AG04449 (cell line): ENCODE measurements around the gene OR52A5.
"Not testable (repeated sequence)": the region's sequence is repeated elsewhere in the genome, so short reads cannot be mapped to it uniquely, and the experiment has no call there.

ENCODE experiments used
- CTCF ChIA-PET: fragments of 350-600 bp; formaldehyde crosslinking; extraction: SDS; loops from one replicate; lab custom pipeline; 2021; ENCODE audit warnings: antibody characterized with exemption; lab: Yijun Ruan, JAX
- POLR2A ChIA-PET: fragments of 400-600, 350-600 bp; formaldehyde crosslinking; extraction: SDS; loops from one replicate; lab custom pipeline; 2020; ENCODE audit warnings: antibody characterized with exemption, inconsistent platforms; lab: Yijun Ruan, JAX
- DNase-seq: peaks from one replicate; pipeline ENCODE4 v3.0.0-alpha.2; 2010; ENCODE audit warnings: low read depth, low spot score
- H3K4me3 ChIP-seq: 2 replicates; pipeline ENCODE4 v1.5.1; 2011; ENCODE audit warnings: low read depth, mild to moderate bottlenecking, control low read depth, low read length
- CTCF ChIP-seq: IDR thresholded peaks from one replicate; pipeline ENCODE4 v1.5.1; 2011; ENCODE audit warnings: mild to moderate bottlenecking, moderate library complexity, low read length, control low read depth, inconsistent platforms; ENCODE audit not compliant: insufficient read depth; ENCODE audit errors: missing control alignments

OR52A5 gene

DNA sequence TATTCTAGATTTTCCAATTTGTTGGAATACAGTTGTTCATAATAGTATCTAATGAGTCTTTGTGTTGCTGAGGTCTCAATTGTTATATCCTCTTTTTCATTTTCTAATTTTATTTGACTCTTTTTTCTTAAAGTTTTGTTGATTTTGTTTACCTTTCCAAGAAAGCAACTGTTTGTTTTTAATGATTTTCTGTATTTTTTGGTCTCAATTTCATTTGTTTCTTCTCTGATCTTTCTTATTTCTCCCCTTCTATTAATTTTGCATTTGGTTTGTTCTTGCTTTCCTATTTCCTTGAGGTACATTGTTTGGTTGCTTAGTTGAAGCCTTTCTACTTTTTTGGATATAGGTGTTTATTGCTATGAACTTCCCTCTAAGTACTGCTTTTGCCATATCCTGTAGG, 21.6 kb upstream of the OR52A5 start:
- no peak for DNase-seq
- H3K4me3 ChIP-seq, result no peak overlapping the region
- POLR2A ChIA-PET, result no interaction called here
- TF ChIP-seq CTCF, result no peak
- CTCF ChIA-PET, result no interaction called here

DNA sequence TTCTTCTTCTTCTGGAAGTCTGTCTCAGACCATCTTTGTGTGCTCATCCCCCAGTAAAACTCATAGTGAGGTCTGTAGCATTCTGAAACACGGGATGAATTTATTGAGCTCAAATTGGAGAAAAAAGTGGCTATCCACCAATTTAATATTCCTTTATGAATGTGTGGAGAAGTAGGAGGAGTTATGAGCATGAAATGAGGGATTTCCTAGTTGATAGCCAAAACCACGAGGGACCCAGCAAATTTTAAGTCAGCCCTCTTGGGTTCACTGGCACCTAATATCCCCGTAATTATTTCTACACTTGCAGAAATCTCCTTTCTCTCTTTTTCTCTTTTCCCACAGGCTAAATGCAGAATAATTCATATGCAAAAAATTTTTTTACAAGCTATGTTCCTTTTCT, 16.5 kb upstream of the OR52A5 start, which contains the start of gene OR52A1:
TSS of gene OR52A1 (minus strand) at position 101 of the 400 bp plus-strand sequence. CDS start 2,388 bp downstream, outside the sequence.
- no peak for TF ChIP-seq CTCF
- H3K4me3 ChIP-seq, result no peak within 1 kb of the TSS
- POLR2A ChIA-PET, result no interaction called here
- no peak for DNase-seq
- CTCF ChIA-PET, result no interaction called here

DNA sequence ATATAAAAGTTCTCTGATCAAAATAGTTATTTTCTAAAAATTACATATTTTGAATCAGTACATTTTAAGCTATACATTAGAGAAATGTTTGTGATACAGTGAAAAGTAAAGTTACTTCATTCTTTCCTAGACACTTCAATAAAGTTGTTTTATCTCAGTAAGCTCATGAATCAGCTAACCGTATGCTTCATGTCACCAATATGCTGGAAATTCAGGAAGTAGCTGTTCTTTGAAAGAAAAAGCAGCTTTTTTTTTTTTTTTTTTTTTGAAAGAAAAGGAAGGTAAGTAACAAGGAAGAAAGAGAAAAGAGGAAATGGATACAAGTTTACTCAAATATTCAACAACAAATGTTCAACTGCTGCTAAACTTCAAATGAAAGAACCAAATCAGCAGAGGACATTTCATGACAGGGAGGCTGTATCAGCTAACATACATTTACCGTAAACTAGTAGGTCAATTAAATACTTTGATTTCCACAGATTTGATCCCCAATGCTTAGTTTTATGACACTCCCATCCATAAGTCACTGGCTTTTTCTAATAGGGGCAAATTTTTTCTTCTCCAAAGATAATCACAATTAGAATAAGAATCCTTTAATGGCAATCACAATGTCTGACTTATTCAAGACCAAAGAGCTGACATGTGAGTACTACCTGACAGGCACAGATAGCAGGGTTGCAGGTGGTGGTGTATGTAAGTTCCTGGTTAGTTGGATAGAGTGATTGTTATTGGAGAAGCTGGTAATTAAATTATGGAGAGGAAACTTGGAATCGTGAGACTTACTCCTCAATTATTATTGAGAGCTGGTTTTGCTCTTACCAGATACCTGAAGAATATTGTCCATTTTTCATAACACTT, 15.6 kb upstream of the OR52A5 start:
- H3K4me3 ChIP-seq, result no peak overlapping the region
- CTCF ChIA-PET, result no interaction called here
- DNase-seq, result no peak
- TF ChIP-seq CTCF, result no peak
- POLR2A ChIA-PET, result no interaction called here

- ChIA-PET POLR2A (no interaction called here), CTCF (no interaction called here)
- no peak overlapping the region for H3K4me3 ChIP-seq
- no peak for DNase-seq
- TF ChIP-seq CTCF, result no peak
Measured at GRCh38 chr11:5151713-5152153, 13.6 kb upstream of the OR52A5 start.

DNA sequence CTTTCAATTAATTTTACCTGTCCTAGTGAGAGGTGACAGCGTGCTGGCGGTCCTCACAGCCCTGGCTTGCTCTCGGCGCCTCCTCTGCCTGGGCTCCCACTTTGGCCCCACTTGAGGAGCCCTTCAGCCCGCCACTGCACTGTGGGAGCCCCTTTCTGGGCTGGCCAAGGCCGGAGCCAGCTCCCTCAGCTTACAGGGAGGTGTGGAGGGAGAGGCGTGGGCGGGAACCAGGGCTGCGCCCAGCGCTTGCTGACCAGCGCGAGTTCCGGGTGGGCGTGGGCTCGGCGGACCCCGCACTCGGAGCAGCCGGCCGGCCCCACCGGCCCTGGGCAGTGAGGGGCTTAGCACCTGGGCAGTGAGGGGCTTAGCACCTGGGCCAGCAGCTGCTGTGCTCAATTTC, 6.0 kb upstream of the OR52A5 start:
- POLR2A ChIA-PET, result not testable (repeated sequence)
- CTCF ChIA-PET, result interaction anchor here (1.0 to 1.4 kb wide), 2 partner anchors 19 to 20 kb away, joined by 3 read pairs; no protein-coding TSS in a partner anchor

GRCh38 chr11:5137014-5137413, 1.1 kb downstream of the OR52A5 start:
- no peak overlapping the region for H3K4me3 ChIP-seq
- TF ChIP-seq CTCF, result no peak
- POLR2A ChIA-PET, result no interaction called here
- DNase-seq, result no peak
- CTCF ChIA-PET, result interaction anchor here (1.5 kb wide), 1 partner anchor 13 kb away, joined by 8 read pairs; no protein-coding TSS in a partner anchor

More for the DNA sequence above, 6.0 kb upstream of the OR52A5 start:
- DNase-seq, H3K4me3 ChIP-seq: not testable (repeated sequence)
